ENCODE measurements around the gene PITPNM3.

The PITPNM3 gene

GRCh38 chr17:6462692-6463091, 93.7 kb downstream of the PITPNM3 start:
- DNase-seq (ENCODE audit: low read depth) = no peak
- TF ChIP-seq CTCF (conservative IDR thresholded peaks at IDR 0.05; ENCODE audit: low read depth, low read length) = no peak

GRCh38 chr17:6461792-6462524, 94.4 kb downstream of the PITPNM3 start:
- no peak for TF ChIP-seq CTCF (conservative IDR thresholded peaks at IDR 0.05; ENCODE audit: low read depth, low read length)
- H3K4me3 ChIP-seq (ENCODE audit: low read length) = no peak overlapping the region
- no peak for DNase-seq (ENCODE audit: low read depth)

More at GRCh38 chr17:6462692-6463091, 93.7 kb downstream of the PITPNM3 start:
- H3K4me3 ChIP-seq (ENCODE audit: low read length) = no peak overlapping the region

GRCh38 chr17:6461246-6461645, 95.1 kb downstream of the PITPNM3 start:
- no peak for DNase-seq (ENCODE audit: low read depth)
- no peak for TF ChIP-seq CTCF (conservative IDR thresholded peaks at IDR 0.05; ENCODE audit: low read depth, low read length)
- H3K4me3 ChIP-seq (ENCODE audit: low read length) = no peak overlapping the region

- H3K4me3 ChIP-seq (ENCODE audit: low read length) = no peak overlapping the region
- no peak for DNase-seq (ENCODE audit: low read depth)
- no peak for TF ChIP-seq CTCF (conservative IDR thresholded peaks at IDR 0.05; ENCODE audit: low read depth, low read length)
Measured at GRCh38 chr17:6460531-6461161, 95.7 kb downstream of the PITPNM3 start.

GRCh38 chr17:6458460-6458950, 97.8 kb downstream of the PITPNM3 start:
- TF ChIP-seq CTCF (conservative IDR thresholded peaks at IDR 0.05; ENCODE audit: low read depth, low read length) = no peak
- no peak for DNase-seq (ENCODE audit: low read depth)
- no peak overlapping the region for H3K4me3 ChIP-seq (ENCODE audit: low read length)

- no peak for TF ChIP-seq CTCF (conservative IDR thresholded peaks at IDR 0.05; ENCODE audit: low read depth, low read length)
- H3K4me3 ChIP-seq (ENCODE audit: low read length) = no peak overlapping the region
- DNase-seq (ENCODE audit: low read depth) = no peak
Measured at GRCh38 chr17:6457688-6458459, 98.5 kb downstream of the PITPNM3 start.

Measured in retinal pigment epithelial cell (primary cell).